Astrocyte of the cerebellum (primary cell): Measurements from ENCODE around the gene ANGPTL8.

Experiments
- DNase-seq: peaks from one replicate; pipeline ENCODE4 v3.0.0-alpha.2; 2011; ENCODE audit warnings: low read depth
- H3K4me3 ChIP-seq: 2 replicates; pipeline ENCODE4 v1.5.1; 2011; ENCODE audit warnings: mild to moderate bottlenecking, low read depth, low read length, moderate library complexity
- in situ Hi-C: cut with HindIII; loops from 2 replicates; pipeline ENCODE4 v1.10.0; 2017; ENCODE audit warnings: low sequenced_read_pairs
- TF ChIP-seq, protein P1 (sequence below): IDR thresholded peaks from 2 replicates; pipeline ENCODE4 v1.5.1; 2012; ENCODE audit warnings: low read length, low read depth, moderate library complexity, mild to moderate bottlenecking; ENCODE audit errors: missing control alignments

The ANGPTL8 gene

GRCh38 chr19:11263726-11264125 lies 24.3 kb downstream of the ANGPTL8 start:
- TF ChIP-seq, protein P1, sequence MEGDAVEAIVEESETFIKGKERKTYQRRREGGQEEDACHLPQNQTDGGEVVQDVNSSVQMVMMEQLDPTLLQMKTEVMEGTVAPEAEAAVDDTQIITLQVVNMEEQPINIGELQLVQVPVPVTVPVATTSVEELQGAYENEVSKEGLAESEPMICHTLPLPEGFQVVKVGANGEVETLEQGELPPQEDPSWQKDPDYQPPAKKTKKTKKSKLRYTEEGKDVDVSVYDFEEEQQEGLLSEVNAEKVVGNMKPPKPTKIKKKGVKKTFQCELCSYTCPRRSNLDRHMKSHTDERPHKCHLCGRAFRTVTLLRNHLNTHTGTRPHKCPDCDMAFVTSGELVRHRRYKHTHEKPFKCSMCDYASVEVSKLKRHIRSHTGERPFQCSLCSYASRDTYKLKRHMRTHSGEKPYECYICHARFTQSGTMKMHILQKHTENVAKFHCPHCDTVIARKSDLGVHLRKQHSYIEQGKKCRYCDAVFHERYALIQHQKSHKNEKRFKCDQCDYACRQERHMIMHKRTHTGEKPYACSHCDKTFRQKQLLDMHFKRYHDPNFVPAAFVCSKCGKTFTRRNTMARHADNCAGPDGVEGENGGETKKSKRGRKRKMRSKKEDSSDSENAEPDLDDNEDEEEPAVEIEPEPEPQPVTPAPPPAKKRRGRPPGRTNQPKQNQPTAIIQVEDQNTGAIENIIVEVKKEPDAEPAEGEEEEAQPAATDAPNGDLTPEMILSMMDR = no peak
- in situ Hi-C loops = no loop called here
- no peak overlapping the region for H3K4me3 ChIP-seq
- DNase-seq = no peak

- no peak for DNase-seq
- H3K4me3 ChIP-seq = no peak overlapping the region
- in situ Hi-C loops = no loop called here
- TF ChIP-seq, protein P1 = no peak
Observed at GRCh38 chr19:11264452-11265176, 25.2 kb downstream of the ANGPTL8 start.

GRCh38 chr19:11265177-11265784 lies 25.9 kb downstream of the ANGPTL8 start:
- H3K4me3 ChIP-seq = no peak overlapping the region
- DNase-seq = no peak
- in situ Hi-C loops = no loop called here
- TF ChIP-seq, protein P1 = no peak

DNA sequence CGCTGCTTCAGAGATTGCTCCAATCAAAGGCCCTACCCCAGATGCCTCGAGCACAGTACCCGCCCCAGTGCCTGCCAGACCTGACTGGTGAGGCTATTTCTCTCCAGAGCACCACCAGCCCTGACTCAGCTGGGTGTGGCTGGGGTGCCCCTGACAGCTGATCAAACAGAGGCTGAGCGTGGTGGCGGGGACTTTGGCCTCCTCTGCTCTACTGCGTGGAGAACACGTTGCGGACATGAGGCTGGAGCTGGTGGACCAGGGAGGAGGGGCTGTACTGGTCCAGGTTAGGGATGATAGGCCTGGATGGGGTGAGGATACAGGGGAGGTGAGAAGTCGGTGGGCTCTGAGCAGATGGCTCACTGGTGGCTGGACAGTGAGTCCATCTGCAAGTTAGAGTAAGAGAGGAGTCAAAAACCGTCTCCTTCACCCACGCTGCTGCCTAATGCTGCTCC lies 26.4 kb downstream of the ANGPTL8 start:
- no peak for DNase-seq

GRCh38 chr19:11267316-11268085 lies 28.1 kb downstream of the ANGPTL8 start:
- DNase-seq = no peak
- TF ChIP-seq, protein P1 = no peak
- H3K4me3 ChIP-seq = no peak overlapping the region
- in situ Hi-C loops = no loop called here

More for the DNA sequence above, 26.4 kb downstream of the ANGPTL8 start:
- no peak overlapping the region for H3K4me3 ChIP-seq
- in situ Hi-C loops = no loop called here
- TF ChIP-seq, protein P1 = no peak

GRCh38 chr19:11268783-11269267 lies 29.4 kb downstream of the ANGPTL8 start:
- no peak for DNase-seq
- in situ Hi-C loops = no loop called here
- H3K4me3 ChIP-seq = no peak overlapping the region
- TF ChIP-seq, protein P1 = no peak
